GM23248 (cell line): ENCODE measurements around the gene NFYB.

ENCODE experiments used
- EZH2 ChIP-seq: fragments of 200-600 bp; sonication (generic); IDR thresholded peaks from 2 replicates; pipeline ENCODE4 v1.6.1; 2018; ENCODE audit warnings: antibody characterized with exemption, mild to moderate bottlenecking; ENCODE audit not compliant: insufficient read depth, poor library complexity, severe bottlenecking
- EZH2phosphoT487 ChIP-seq: fragments of 200-600 bp; sonication (generic); IDR thresholded peaks from 2 replicates; pipeline ENCODE4 v1.6.1; 2018; ENCODE audit warnings: antibody characterized with exemption, moderate library complexity, mild to moderate bottlenecking, low read depth; ENCODE audit not compliant: insufficient read depth

GRCh38 chr12:104095289-104095688 lies 42.7 kb downstream of the NFYB start:
- TF ChIP-seq EZH2phosphoT487 (no peak), EZH2 (no peak)
